ENCODE measurements around the gene ALDH3A2.

GRCh38 chr17:19629449-19629848 is 19.1 kb upstream of the ALDH3A2 start:
- TF ChIP-seq CTCF (conservative IDR thresholded peaks at IDR 0.05; ENCODE audit: low read length): no peak
- no peak for TF ChIP-seq EZH2phosphoT487 (IDR thresholded peaks at IDR 0.05; ENCODE audit: borderline replicate concordance, low read depth, low read length)
